NOMO-1 treated with dmso at 0.1 percent for 144 hours (cell line): ENCODE data around the gene KIF5C.
A peak's percentile ranks its signal among the peaks of the same experiment; 100 is the strongest.
"Not testable (repeated sequence)": the region's sequence is repeated elsewhere in the genome, so short reads cannot be mapped to it uniquely, and the experiment has no call there.

Source experiments
- DNase-seq: peaks from one replicate; lab custom pipeline; 2025; ENCODE audit not compliant: unreplicated experiment; lab: John Stamatoyannopoulos, UW

Gene KIF5C

DNA sequence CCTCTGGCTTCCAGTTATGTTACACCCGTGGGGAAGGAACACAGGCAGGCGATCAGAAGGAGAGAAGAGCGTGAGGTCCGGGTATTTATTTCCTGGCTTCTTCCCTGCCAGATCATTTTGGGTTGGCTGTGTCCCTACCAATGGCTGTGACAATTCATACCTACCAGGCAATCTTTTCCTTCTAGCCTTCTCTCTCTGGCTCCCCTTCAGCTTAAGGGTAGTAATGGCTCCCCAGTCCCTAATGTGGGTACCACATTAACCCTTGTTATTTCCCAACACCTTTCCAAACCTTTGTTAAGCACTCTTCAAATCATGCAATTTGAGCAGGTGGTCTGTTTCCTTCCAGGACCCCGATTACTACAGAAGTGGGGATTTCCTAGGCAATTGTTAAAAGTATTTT is 84.7 kb downstream of the KIF5C start:
- DNase-seq: no peak

DNA sequence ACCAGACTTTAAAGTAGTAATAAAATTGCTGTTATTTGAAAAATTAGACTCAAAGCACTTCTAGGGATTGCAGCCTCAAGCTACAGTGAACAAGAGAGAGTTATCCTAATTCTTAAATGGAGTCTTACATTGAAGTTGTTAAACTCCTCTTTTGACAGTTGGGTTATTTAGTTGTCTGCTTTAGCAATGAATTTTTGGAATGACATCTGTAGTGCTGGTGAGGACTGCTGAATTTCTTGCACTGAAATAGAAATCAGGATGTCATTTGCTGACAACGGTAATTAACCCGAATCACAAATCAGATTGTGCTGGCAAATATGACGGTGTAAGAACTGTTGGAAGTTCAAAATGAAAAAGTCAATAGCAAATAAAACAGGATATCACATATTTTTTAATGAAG is 85.5 kb downstream of the KIF5C start:
- no peak for DNase-seq

DNA sequence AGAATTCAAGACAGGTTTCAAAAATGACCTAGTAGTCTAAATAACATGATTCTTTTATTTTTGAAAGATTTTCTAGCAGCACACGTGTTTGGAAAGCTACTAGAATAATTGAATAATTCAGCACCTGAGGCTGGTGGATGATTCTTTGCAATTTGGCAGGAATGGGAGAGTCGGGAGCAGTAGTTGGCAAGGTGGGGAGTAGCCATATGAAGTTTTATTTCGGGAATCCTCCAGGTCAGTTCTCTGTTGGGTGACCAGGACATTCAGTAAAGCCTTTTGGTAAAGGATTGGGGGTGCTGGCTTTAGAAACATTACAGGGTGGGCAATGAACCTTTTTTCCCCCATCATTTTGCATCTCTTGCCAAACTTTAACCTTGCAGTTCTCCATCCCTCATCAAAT is 88.4 kb downstream of the KIF5C start:
- no peak for DNase-seq

DNA sequence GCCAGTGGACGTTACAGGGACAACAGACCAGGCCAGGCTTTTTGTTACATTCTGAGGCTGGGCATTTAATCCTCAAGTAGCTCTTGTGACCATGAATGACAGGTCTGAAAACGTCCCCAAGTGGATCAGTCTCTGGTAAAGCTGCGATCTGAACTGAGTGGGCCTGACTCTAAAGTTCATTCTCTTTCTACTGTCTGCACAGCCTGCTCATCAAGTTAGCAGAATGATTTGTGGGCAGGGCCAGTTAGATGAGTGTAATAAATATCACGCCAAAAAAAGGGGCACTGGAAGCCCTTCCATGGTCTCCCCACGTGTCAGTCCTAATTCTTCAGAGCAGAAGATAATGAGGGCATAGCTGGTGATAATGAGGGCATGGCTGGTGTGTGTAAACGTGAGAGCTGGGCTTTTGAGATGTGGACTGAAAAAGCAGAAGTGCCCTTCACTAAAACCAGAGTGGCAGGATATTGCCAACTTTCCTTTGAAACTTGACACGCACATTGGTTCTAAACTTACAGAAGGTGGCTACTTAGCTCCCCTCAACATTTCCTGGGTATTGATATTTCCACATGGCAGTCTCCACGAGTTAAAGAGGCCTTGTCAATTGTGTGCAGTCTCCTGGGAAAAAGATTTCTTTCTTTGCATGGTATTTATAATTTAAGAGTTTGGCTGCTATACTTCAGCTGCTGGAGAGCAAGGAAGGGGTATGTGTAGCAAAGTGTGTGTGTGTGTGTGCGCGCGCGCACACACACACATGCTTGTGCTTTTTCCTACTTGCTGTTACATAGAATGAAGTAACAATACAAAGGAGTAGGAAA is 90.8 kb downstream of the KIF5C start:
- peak; percentile 88 for DNase-seq

DNA sequence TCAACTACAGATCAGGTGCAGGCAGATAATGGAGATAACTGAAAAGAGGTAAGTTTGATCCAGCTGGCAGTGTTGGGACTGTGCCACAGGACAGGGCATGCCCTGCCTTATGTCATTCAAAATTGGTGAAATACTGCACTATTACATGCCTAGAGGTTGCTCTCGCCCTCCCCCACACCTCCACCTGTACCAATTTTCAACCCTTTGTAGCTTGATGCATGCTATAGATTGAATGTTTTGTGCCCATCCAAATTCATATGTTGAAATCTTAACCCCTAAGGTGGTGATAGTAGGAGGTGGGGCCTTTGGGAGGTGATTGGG is 91.4 kb downstream of the KIF5C start:
- DNase-seq: no peak

DNA sequence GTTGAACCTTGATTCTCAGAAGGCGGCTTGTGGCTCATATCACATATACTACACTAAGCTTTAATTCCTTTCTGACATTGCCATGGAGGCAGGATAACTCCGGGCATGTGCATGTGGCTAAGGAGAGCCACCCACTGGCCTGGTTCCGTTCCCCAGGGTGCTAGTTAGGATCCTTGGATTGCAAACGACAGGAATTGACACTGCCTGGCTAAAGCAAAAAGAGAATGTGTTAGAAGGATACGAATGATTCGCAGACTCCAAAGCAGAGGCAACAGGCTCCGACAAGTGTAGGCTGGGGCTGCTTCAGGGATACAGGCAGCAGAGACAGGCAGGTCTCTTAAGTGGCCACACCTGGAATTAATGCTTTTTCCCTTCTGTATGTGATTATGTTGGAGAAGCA is 92.0 kb downstream of the KIF5C start:
- DNase-seq: no peak

DNA sequence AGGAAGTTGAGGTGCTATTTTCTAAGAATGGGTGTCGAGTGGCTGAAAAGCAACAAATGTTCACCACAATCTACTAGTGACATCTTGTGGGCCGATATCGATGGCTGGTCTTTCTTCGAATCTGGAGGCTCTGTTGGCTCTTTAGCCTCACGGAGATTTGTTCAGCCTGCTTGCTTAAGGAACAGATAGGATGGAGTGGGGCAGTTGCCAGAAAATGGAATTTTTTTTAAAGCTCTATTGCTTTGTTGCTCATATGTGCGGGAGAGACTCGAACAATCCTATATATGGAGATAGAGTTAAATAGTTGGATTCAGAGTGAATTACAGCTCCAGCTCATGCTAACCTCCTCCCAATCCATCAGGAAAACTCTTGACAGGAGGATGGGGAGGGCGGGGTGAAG is 92.6 kb downstream of the KIF5C start:
- DNase-seq: no peak

DNA sequence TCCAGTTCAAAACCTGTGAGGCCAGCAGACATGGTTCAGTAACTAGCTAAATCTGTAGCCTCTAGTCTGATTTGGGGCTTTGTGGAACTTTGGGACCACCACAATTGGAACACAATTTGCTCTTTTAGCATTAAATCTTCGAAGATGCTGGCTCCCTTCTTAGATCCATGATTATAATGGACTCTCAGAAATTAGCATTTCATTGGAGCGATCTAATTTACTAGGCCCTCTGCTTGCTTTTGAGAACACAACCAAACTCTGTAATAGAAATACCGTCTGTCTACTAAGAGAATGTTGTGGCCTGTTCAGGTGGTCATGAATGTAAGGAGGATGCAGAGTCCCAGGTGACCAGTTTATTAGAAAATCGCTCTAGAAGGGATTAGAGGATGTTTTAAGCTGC is 93.3 kb downstream of the KIF5C start:
- DNase-seq: no peak

DNA sequence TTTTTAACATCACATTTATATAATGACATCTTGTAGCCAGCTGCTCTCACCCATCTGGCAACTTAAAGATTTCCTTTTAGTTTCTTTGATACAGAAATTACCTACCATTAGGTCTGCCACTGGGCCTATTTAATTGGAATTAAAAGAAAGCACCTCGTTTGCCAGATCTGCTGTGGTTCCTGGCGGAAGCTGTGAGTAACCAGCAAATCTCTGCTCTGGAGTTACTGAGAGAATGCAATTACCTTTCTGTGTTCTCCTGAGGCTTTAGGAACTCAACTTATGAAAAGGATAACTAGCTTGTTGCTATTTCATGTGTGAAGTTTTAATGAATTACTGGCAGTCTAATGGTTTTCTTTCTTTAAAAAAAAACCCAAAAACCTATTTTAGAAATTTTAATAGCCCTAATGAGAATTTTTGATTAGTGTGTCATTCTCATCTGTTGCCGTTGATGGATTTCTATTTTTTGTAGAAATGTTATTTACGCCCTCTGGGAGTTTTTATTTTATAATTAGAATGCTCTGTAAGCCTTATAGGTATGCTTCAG is 93.8 kb downstream of the KIF5C start:
- no peak for DNase-seq

DNA sequence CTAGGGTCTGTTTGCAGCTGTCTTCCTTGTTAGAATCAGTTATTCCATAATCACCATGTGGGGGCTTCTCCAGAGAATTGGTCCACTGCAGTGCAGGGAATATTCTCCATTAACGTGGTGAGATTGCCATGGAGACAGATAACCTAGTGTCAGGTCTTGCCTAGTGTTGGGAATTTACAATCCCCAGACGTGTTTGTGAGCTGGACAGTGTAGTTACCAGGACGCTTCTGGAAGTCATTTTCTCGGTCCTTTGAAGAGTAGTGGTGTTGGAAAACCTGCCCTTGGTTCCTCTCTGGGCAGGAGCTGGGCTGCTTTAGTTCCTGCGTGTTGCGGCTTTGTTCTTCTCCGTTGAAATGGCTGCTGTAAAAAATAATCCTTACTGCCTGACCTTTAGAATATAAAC is 94.6 kb downstream of the KIF5C start:
- no peak for DNase-seq

DNA sequence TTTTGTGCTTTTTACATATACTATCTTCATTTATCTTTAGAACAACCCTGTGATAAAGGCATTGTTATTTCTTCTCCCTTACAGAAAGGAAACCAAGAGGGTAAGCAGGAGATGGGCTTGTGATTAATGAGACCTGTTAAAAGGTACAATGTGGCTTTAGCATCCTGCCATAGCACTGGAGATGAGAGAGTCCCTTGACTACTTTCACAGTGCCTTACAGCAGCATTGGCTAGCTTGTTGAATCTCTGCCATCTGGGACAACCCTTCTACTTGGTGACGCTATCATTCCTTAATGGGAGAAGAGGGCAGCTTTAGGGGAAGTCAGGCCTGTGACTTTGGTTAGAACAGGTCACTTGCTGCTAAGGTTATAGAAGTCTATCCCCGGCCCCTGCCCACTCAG is 95.4 kb downstream of the KIF5C start:
- no peak for DNase-seq

DNA sequence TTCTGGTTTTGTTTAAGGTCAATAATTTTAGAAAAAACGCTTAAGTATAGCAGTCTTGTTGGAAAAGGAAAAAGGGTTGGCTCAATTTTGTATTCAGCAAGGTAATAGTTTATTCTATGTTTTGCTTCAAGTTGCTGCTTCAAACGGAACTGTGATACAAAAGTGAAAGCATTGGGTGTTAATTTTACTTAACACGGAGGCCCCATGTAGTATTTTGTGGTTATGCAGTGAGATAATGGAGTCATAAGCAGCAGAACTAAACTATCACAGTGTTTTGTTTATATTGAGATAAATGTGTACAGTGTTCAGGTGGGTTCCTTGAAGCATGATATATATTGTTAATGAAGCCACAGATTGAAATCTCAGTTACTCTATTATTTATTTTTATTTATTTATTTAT is 96.5 kb downstream of the KIF5C start:
- no peak for DNase-seq

DNA sequence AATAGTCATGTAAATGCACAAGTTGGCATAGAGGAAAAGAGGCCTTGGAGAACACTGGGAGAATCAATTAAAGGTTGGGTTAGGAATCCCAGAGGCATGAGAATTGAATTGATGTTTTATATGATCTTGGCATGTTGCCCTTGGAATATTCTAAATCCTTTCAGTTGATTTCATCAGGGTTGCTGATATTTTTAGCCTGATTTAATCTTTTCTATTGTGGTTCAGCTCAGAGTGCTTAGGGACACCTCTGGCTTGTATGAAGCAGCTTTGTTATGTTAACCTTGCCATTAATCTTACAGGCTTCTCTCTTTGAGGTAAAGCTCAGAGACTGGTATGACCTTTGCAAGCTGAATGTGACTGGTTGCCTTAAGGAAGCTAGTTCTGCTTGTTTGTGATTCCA is 99.1 kb downstream of the KIF5C start:
- DNase-seq: no peak

DNA sequence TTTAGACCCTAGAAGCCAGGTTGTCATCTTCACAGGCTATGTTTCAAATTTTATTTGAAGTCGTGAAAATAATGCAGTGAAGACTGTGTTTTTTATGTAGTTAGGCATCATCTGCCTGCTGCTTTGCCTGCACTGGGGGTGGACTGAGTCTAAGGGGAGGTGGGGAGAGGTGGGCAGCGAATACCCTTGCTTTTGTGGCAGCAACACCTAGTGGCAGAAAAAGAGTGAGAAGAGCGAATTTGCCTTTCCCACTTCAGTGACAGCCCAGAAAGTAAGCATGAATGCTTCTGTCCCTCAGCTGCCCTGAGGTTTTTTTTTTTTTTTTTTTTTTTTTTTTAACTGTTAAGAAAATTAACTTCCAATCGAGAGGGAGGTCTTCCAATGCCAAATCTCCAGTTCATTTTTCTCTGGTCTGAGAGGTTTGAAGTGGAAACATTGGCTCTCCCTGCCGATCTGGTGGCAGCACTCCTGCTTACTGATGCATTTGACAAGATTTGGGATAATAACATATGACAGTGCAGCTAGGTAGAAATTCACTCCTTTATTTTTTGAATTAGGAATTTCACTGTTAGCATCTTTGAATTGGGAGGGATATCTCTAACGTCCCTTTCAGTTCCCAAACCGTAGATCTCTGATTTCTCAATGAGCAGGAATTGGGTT is 103.1 kb downstream of the KIF5C start:
- DNase-seq: no peak

DNA sequence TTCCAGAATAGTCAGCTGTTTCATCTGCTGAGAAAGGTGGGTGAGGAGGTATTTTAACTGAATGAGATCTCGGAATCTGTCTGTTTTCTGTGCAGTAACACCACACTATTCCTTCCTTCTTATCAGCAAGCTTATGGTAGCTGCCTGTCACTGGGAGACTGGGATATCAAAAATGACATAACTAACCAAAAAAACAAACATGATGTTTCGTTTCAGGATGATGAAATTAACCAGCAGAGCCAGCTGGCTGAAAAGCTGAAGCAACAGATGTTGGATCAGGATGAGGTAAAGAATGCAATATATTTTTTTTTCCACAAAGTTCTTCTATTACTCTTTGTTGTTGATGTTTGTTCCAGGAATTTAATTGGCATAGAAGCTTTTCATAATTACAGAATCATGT is 103.7 kb downstream of the KIF5C start:
- DNase-seq: no peak

DNA sequence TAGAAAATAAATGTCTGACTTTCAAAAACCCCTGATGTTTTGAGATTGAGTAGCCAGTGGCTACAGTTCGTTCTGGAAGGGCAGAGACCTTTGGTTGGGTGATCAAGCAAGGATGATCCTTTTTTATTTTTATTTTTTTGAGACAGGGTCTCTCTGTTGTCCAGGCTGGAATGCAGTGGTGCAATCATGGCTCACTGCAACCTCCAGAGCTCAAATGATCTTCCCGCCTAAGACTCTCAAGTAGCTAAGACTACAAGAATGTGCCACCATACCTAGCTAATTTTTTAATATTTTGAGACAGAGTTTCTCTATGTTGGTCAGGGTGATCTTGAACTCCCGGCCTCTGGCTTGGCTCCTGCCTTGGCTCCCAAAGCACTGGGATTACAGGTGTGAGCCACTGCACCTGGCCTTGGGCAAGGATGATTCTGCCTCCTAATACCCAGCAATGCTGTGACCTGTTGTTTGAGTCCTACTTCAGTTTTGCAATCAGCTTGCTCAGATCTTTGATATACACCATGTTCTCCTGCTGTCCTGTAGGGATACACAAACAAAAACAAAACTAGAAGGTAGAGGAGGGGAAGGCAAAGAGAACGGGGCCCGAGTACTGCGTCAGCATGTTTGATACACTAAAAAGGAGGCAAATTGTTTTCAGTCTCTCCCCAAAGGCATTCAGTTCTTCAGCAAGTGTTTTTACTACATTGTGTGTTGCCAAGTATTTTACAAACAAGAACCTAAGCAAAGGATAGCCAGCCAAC is 104.3 kb downstream of the KIF5C start:
- no peak for DNase-seq

DNA sequence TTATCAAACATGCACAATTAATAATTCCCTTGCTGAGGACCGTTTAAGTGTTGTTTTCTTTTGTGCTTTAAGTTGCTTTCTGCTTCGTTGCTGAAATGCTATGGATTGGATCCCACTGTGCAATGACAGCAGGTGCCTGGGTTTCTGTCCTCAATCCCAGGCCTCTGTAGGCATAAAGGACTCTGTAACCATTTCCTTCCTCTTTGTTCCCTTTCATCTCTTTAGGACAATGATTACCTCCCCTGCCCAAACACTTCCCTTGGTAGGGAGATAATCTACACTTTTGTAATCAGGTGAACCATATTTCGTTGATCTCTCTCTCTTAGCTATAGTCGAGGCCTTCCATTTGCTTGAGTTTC is 104.9 kb downstream of the KIF5C start:
- DNase-seq: no peak

DNA sequence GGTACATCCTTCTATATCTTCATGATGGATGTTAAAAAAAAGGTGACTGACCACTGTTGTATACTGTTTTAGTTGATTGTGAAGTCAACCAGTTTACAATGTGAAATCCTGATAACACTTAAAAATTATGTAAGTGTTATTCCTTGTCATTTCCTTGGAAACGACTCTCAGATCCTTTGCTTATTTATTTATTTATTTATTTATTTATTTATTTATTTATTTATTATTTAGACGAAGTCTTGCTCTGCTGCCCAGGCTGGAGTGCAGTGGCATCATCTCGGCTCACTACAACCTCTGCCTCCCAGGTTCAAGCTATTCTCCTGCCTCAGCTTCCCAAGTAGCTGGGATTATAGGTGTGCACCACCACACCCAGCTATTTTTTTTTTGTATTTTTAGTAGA is 105.5 kb downstream of the KIF5C start:
- not testable (repeated sequence) for DNase-seq

DNA sequence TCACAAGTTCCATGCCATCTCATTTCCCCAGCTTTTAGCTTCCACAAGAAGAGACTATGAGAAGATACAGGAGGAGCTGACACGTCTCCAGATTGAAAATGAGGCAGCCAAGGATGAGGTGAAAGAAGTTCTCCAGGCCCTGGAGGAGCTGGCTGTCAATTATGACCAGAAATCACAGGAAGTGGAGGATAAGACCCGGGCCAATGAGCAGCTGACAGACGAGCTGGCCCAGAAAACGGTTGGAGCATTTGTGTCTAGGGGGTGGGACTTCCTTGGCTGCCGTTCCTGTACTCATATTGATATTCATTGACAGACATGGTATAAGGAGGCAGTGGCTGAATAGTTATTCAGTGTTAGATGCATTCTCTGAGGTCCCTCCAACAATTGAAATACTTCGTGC is 106.3 kb downstream of the KIF5C start:
- no peak for DNase-seq

DNA sequence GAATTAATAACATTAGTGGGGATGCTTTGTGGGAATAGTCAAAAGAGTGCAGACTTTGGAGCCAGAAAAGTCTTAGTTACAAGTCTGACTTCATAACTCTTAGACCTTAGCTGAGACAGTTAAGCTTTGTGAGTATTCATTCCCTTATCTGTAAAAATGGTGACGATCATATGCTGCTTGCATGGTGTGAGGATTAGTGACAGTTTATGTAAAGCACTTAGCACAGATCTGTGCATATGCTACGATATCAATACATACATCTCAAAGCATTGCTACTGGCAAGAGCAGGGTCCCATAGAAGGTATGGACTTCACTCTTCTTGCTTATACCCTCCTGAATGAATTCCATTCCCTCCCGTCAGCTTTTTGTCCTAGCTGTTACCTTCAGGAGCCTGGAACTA is 106.8 kb downstream of the KIF5C start:
- DNase-seq: no peak

DNA sequence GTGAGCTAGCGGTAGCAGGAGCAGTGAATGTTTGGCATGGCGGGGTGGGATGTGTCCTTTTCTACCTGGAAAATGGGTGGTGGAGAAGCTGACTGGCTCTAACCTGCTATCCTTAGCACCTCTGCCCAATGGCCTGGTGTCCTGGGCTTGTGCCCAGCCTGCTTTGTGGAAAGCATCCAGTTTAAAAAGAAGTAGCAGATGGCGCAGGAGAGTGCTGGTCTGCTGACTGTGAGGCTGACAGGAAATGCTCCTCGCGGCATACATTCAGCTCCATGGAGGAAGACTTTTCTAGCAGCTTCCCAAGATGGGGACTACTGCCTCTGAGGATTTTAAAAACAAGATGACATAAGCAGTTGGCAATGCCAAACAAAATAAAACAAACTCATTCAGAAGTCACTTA is 107.3 kb downstream of the KIF5C start:
- DNase-seq: no peak

DNA sequence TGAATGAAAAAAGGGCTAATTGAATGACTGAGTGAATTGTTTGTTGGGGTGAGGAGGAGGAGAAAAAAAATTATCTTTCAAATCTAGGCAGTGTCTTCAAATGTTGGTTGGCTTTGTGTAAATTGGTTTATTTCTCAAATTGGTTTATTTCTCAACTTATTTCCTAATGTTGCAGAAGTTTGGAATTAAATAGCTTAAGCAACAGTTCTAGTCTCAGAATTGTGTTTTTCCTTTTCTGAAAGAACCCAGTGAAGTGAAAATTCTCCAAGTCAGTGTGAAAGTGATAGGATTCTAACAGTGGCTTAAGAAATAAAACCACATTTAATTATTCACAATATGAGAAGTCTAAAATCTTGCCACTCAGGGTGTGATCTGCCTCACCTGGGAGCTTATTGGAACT is 108.9 kb downstream of the KIF5C start:
- no peak for DNase-seq
